ENCODE measurements around the gene GMIP. TPM values are rescaled to one million over a fixed set of nuclear protein-coding genes. Genes with fewer than 3 reads are reported as not detected.

The GMIP gene
- total and polyA plus RNA-seq, 2 of the 13 experiments (the other 11 are each of a cell fraction or from before 2014, with no cell fraction given) = 1.5 to 1.8 TPM

DNA sequence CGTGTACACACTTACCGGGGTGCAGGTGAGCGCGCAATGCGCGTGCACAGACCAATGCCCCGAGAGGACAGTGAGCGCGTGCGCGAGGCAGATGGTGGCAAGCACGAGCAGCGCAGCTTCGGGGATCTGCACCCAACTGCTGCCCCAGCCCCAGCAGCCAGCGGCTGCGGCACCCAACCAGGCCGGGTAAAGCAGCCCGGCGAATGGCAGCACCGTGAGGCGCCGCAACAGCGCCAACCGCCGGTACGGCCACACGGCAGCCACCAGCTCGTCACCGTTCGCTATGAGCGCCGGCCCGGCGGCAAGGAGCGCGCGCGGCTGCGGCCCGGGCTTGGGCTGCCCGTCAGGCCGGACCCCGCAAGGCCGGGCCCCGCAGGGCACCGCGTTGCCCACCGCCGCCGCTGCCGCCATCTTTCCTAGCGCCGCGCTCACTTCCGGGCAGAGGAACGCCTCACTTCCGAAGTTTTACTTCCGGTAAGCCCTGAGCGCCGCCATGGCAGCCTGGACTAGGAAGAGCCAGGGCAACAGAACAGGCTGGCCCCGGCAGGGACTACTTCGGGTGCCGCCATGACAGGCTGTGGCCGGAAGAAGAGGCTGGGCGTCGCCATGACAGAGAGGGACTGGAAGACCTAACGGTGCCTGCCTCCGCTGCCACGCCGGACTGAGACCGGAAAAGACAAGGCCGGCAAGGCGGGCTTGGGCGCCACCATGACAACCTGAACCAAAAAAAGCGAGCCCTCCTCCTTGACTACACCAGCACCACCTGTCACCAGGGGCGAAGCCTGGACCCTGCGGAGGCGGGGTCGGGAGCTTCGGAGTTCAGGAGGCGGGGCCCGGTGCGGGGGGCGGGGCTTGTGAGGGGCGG lies 20.0 kb upstream of the GMIP start, which contains the start of gene ATP13A1 (continued):
- peak; percentile 88 for TF ChIP-seq GATAD1 (CRISPR knock-in tag; IDR thresholded peaks at IDR 0.05)
- peak; percentile 73 to 84 for TF ChIP-seq POLR2A (IDR thresholded peaks at IDR 0.05; ENCODE audit: insufficient read depth in 1 of 2, low read depth in 2 of 2, low read length in 2 of 2)
- TF ChIP-seq KMT2B (CRISPR knock-in tag; IDR thresholded peaks at IDR 0.05) = peak; percentile 60
- 0 out of 2 replicates have a peak, but pooled peaks have one; percentile 70 for TF ChIP-seq NFE2L1 (CRISPR knock-in tag; IDR thresholded peaks at IDR 0.05; ENCODE audit: borderline replicate concordance)
- TF ChIP-seq ZNF468 (CRISPR knock-in tag; IDR thresholded peaks at IDR 0.05) = no peak; the same call in 1 of the 2 replicates
- TF ChIP-seq TAF1 (CRISPR knock-in tag; IDR thresholded peaks at IDR 0.05) = peak; percentile 83
- TF ChIP-seq, protein P1, sequence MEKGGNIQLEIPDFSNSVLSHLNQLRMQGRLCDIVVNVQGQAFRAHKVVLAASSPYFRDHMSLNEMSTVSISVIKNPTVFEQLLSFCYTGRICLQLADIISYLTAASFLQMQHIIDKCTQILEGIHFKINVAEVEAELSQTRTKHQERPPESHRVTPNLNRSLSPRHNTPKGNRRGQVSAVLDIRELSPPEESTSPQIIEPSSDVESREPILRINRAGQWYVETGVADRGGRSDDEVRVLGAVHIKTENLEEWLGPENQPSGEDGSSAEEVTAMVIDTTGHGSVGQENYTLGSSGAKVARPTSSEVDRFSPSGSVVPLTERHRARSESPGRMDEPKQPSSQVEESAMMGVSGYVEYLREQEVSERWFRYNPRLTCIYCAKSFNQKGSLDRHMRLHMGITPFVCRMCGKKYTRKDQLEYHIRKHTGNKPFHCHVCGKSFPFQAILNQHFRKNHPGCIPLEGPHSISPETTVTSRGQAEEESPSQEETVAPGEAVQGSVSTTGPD (CRISPR knock-in tag; IDR thresholded peaks at IDR 0.05) = peak; percentile 55; the same call in 1 of the 2 replicates
- no peak for TF ChIP-seq MIXL1 (CRISPR knock-in tag; IDR thresholded peaks at IDR 0.05)
- TF ChIP-seq MAF1 (CRISPR knock-in tag; IDR thresholded peaks at IDR 0.05; ENCODE audit: borderline replicate concordance) = no peak
- TF ChIP-seq, protein P2, sequence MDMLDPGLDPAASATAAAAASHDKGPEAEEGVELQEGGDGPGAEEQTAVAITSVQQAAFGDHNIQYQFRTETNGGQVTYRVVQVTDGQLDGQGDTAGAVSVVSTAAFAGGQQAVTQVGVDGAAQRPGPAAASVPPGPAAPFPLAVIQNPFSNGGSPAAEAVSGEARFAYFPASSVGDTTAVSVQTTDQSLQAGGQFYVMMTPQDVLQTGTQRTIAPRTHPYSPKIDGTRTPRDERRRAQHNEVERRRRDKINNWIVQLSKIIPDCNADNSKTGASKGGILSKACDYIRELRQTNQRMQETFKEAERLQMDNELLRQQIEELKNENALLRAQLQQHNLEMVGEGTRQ (IDR thresholded peaks at IDR 0.05; ENCODE audit: low read depth, low read length) = no peak
- TF ChIP-seq, protein P2 (CRISPR knock-in tag; IDR thresholded peaks at IDR 0.05; ENCODE audit: borderline replicate concordance) = no peak
- TF ChIP-seq, protein P3, sequence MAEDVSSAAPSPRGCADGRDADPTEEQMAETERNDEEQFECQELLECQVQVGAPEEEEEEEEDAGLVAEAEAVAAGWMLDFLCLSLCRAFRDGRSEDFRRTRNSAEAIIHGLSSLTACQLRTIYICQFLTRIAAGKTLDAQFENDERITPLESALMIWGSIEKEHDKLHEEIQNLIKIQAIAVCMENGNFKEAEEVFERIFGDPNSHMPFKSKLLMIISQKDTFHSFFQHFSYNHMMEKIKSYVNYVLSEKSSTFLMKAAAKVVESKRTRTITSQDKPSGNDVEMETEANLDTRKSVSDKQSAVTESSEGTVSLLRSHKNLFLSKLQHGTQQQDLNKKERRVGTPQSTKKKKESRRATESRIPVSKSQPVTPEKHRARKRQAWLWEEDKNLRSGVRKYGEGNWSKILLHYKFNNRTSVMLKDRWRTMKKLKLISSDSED (CRISPR knock-in tag; IDR thresholded peaks at IDR 0.05) = no peak
- TF ChIP-seq, protein P4, sequence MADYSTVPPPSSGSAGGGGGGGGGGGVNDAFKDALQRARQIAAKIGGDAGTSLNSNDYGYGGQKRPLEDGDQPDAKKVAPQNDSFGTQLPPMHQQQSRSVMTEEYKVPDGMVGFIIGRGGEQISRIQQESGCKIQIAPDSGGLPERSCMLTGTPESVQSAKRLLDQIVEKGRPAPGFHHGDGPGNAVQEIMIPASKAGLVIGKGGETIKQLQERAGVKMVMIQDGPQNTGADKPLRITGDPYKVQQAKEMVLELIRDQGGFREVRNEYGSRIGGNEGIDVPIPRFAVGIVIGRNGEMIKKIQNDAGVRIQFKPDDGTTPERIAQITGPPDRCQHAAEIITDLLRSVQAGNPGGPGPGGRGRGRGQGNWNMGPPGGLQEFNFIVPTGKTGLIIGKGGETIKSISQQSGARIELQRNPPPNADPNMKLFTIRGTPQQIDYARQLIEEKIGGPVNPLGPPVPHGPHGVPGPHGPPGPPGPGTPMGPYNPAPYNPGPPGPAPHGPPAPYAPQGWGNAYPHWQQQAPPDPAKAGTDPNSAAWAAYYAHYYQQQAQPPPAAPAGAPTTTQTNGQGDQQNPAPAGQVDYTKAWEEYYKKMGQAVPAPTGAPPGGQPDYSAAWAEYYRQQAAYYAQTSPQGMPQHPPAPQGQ (CRISPR knock-in tag; IDR thresholded peaks at IDR 0.05; ENCODE audit: borderline replicate concordance) = no peak
- TF ChIP-seq ZNF264 (CRISPR knock-in tag; IDR thresholded peaks at IDR 0.05) = no peak
- TF ChIP-seq, protein P5, sequence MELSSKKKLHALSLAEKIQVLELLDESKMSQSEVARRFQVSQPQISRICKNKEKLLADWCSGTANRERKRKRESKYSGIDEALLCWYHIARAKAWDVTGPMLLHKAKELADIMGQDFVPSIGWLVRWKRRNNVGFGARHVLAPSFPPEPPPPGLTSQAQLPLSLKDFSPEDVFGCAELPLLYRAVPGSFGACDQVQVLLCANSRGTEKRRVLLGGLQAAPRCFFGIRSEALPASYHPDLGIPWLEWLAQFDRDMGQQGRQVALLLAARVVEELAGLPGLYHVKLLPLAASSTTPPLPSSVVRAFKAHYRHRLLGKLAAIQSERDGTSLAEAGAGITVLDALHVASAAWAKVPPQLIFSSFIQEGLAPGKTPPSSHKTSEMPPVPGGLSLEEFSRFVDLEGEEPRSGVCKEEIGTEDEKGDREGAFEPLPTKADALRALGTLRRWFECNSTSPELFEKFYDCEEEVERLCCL (CRISPR knock-in tag; IDR thresholded peaks at IDR 0.05; ENCODE audit: borderline replicate concordance) = no peak
- TF ChIP-seq FOXJ3 (CRISPR knock-in tag; IDR thresholded peaks at IDR 0.05; ENCODE audit: borderline replicate concordance) = peak; percentile 70; the same call in 1 of the 2 replicates
- TF ChIP-seq SP4 (CRISPR knock-in tag; IDR thresholded peaks at IDR 0.05) = peak; percentile 76; the same call in 1 of the 2 replicates
- TF ChIP-seq CBX5 (CRISPR knock-in tag; IDR thresholded peaks at IDR 0.05; ENCODE audit: borderline replicate concordance) = no peak
- TF ChIP-seq SSRP1 (CRISPR knock-in tag; IDR thresholded peaks at IDR 0.05) = no peak
- TF ChIP-seq PCBP1 (IDR thresholded peaks at IDR 0.05; ENCODE audit: borderline replicate concordance, low read depth, low read length) = no peak
- TF ChIP-seq SOX5 (CRISPR knock-in tag; IDR thresholded peaks at IDR 0.05; ENCODE audit: borderline replicate concordance) = no peak
- peak; percentile 62 for TF ChIP-seq KDM5A (IDR thresholded peaks at IDR 0.05; ENCODE audit: borderline replicate concordance, low read length)
- TF ChIP-seq XBP1 (CRISPR knock-in tag; IDR thresholded peaks at IDR 0.05) = no peak

Measured in HepG2 (cell line).